HEK293T (cell line): ENCODE measurements around the gene CPT1C.

Experiments used
- ARNT ChIP-seq: fragments of 450-650 bp; IDR thresholded peaks from 2 replicates; pipeline ENCODE4 v1.6.1; 2017; ENCODE audit warnings: mild to moderate bottlenecking
- BHLHE40 ChIP-seq: fragments of 450-650 bp; IDR thresholded peaks from 2 replicates; pipeline ENCODE4 v1.6.1; 2016; ENCODE audit warnings: mild to moderate bottlenecking, moderate library complexity, borderline replicate concordance
- CTBP1 ChIP-seq: fragments of 450-650 bp; IDR thresholded peaks from 2 replicates; pipeline ENCODE4 v1.6.1; 2016; ENCODE audit warnings: borderline replicate concordance
- FOXA1 ChIP-seq: fragments of 450-650 bp; IDR thresholded peaks from 2 replicates; pipeline ENCODE4 v1.6.1; 2016; ENCODE audit warnings: mild to moderate bottlenecking
- FOXK2 ChIP-seq: fragments of 450-650 bp; IDR thresholded peaks from 2 replicates; pipeline ENCODE4 v1.6.1; 2016; ENCODE audit warnings: mild to moderate bottlenecking
- FOXM1 ChIP-seq: fragments of 450-650 bp; IDR thresholded peaks from 2 replicates; pipeline ENCODE4 v1.6.1; 2017; ENCODE audit warnings: mild to moderate bottlenecking, borderline replicate concordance
- HDGF ChIP-seq: fragments of 450-650 bp; IDR thresholded peaks from 2 replicates; pipeline ENCODE4 v1.6.1; 2017; ENCODE audit warnings: antibody characterized with exemption, borderline replicate concordance
- L3MBTL2 ChIP-seq: fragments of 450-650 bp; conservative IDR thresholded peaks from 2 replicates; pipeline ENCODE4 v1.6.1; 2016; ENCODE audit warnings: mild to moderate bottlenecking
- NFRKB ChIP-seq: fragments of 450-650 bp; IDR thresholded peaks from 2 replicates; pipeline ENCODE4 v1.6.1; 2016; ENCODE audit warnings: mild to moderate bottlenecking, moderate library complexity
- SP1 ChIP-seq: fragments of 450-650 bp; IDR thresholded peaks from 2 replicates; pipeline ENCODE4 v1.6.1; 2017
- SUZ12 ChIP-seq: fragments of 450-650 bp; IDR thresholded peaks from 2 replicates; pipeline ENCODE4 v1.6.1; 2016; ENCODE audit warnings: mild to moderate bottlenecking
- ZNF384 ChIP-seq: fragments of 450-650 bp; IDR thresholded peaks from 2 replicates; pipeline ENCODE4 v1.6.1; 2016
- TF ChIP-seq, protein P1 (sequence below): fragments of 450-650 bp; IDR thresholded peaks from 2 replicates; pipeline ENCODE4 v1.6.1; 2016

DNA sequence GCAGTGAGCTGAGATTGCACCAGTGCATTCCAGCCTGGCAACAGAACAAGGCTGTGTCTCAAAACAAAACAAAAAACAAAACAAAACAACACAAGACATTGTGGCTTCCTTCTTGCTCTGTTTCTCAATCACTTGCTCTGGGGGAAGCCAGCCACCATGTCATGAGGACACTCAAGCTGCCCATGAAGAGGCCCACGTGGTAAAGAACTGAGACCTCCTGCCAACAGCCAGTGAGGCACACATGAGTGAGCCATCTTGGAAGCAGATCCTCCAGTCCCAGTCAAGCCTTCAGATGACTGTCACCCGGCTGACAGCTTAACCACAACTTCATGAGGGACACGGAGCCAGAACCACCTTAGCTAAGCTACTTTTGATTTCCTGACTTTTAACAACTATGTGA is 25.2 kb downstream of the CPT1C start:
- TF ChIP-seq FOXM1 (no peak), FOXK2 (no peak), ARNT (no peak), SP1 (no peak), FOXA1 (no peak), SUZ12 (no peak), CTBP1 (no peak), BHLHE40 (no peak), ZNF384 (no peak), L3MBTL2 (no peak), HDGF (no peak), NFRKB (no peak)
- TF ChIP-seq, protein P1, sequence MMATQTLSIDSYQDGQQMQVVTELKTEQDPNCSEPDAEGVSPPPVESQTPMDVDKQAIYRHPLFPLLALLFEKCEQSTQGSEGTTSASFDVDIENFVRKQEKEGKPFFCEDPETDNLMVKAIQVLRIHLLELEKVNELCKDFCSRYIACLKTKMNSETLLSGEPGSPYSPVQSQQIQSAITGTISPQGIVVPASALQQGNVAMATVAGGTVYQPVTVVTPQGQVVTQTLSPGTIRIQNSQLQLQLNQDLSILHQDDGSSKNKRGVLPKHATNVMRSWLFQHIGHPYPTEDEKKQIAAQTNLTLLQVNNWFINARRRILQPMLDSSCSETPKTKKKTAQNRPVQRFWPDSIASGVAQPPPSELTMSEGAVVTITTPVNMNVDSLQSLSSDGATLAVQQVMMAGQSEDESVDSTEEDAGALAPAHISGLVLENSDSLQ = no peak
